Stimulated activated CD8-positive, alpha-beta memory T cell treated with anti-CD3 and anti-CD28 coated beads, Interleukin-2, amount 100 ng/mL, for 1 hour (primary cell): Measurements from ENCODE around the gene EEIG1.

ENCODE experiments used
- DNase-seq, 2 donors: peaks; one replicate each; pipeline ENCODE4 v3.0.0-alpha.2; 2020; ENCODE audit warnings: low read depth in 2 of 2

EEIG1 gene

DNA sequence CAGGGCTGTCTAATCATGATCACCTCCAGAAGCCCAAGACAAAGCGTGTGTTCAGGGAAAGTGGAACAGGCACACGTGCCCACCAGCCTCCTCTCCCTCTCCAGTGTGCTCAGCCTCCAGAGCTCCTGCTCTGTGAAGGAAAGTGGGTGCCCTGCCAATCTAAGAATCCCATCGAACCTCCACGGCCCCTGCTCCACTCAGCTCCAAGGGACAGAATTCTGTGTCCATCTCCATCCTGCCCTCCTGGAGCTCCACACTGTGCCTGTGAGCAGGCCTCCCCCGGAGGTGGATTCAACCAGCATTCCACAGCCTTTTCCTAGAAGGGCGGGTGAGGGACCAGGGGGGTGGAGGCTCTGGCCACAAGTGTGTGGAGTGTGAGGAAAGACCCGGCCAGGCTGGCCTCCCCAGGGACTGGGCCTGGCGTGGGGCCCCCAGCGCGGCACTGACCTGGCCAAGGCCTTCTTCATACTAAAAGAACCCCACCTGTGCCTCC lies 6.0 kb downstream of the EEIG1 start:
- DNase-seq = no peak

DNA sequence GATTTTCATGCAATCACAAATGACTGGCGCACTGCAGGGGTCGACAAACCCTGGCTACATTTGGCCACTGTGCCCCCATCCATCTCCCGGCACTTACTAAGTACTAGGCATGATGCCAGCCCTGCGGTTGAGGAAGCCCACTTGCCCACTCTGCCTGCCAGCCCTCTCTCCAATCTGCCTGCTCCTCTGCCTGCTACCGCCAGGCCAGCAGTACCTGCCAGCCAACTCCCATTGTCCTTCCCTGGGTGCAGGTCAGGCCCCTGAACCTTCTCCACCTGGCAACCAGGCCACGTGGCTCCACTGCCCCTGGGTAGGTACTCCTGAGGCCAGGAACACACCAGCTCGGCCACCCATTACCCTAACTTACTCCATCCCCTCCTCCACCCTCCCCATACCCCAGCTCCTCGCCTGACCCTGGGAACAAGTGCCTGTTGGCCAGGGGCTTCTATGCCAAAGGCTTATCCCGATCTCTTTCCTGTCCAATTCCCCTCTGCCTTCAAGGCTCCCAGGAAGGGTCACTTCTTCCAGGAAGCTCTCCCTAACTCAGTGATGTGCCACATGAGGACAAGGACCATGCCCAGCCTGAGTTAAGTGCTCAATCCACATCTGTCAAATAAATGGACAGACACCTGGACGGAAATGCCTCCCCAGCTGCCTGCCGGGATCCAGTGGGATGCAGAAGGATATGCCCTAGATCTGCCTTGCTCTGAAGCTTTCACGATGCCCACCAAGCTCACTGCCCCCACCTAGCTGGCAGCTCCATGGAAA lies 6.6 kb downstream of the EEIG1 start:
- DNase-seq = no peak

DNA sequence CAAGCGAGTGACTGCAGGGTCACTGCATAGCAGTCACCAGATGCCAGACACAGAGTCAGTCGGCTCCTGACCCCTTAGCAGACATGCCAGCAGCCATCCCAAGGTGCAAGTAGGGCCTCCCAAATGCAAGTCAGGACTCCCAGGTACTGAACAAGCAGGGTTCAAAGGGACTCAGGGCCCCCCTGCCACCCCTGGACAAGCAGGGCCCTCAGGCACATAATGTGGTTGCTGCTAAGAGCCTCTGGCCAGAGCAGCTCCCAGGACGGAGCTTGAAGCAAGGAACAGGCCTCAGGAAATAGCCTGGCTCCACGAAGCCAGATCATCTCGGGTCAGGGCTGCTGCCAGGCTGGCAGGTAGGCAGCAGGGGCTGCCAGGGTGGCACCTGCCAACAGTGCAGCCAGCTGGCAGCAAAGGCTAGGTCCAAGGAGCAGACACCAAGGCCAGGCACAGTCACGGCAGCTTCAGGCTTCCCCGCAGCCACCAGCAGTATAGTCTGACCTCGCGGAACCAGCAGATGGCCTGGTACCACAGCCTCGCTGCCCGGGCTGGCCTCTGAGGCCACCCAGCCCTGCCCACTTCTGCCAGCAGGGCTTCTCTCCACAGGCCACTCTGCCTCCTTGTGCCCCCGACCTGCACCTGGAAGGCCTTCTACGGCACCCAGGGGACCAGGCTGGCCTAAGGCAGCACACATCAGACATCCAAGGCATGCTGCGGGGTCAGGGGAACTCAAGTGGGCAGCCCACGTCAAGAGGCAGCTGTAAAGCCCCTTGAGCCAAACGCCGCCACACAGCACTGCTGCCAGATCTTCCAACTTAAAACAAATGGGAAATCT lies 7.4 kb downstream of the EEIG1 start:
- DNase-seq = no peak

DNA sequence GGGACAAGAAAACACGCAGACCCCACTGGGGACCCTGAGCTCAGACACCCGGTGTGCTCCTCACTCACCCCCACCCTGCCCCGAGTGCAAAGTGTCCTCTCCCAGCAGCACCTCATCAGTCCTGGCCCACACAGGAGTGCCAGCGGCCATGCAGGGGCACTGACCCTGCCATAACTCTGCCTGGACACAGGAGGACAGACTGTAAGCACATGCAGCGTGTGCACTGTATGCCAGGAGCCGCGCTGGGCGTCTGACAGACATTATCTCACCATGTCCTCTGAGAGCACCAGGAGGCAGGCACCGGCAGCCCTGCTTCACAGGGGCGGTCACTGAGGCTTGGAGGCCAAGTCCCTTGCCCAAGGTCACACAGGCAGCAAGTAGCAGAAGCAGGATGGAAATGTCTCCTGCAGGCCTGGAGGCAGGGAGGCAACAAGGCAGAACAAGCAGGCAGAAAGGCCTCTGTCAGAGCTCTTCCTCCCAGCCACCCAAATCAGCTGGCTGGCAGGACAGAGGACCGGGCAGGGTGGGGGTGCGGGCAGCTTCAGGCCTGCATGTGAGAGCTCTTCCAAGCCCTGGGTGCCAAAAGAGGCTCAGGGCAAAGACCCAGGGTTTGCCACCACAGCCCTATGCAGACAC lies 8.4 kb downstream of the EEIG1 start:
- no peak for DNase-seq

DNA sequence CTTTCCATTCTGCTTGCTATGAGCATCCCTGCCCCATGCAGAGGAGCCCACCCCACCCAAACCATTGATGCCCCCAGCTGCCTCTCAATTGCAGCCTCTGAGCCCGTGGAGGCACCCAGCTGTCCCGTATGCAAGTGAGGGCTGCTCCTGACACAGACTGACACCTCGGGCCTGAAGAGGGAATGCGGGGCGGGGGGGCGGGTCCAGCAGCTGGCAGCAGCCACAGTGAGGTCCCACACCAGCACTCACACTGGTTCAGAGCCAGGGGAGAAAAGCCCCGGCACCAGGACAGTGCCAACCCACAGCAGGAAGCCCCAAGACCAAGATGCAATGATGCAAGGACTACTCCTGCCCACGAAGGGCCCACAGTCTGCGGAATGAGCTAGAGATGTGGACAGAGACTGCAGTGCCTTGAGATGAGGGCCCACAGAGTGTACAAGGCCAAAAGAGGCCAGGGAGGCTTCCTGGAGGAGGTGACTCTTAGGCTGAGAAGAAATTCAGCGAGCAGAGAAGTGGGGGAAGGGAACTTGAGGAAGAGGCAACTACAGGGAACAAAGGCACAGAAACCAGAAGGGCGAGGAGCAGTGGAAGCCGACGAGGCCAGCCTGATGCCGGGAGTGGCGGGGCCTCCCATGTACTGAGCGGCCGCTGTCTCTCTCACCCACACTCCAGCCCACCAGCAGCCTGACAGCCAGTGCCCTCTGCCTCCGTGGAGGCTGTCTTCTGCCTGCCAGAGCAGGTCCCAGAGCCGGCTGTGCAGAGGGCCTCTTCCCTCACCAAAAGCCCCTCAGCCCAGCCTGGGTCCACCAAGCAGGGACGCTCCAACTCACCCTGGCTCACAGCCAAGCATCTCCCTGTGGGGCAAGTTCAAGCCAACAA lies 9.2 kb downstream of the EEIG1 start:
- no peak for DNase-seq

DNA sequence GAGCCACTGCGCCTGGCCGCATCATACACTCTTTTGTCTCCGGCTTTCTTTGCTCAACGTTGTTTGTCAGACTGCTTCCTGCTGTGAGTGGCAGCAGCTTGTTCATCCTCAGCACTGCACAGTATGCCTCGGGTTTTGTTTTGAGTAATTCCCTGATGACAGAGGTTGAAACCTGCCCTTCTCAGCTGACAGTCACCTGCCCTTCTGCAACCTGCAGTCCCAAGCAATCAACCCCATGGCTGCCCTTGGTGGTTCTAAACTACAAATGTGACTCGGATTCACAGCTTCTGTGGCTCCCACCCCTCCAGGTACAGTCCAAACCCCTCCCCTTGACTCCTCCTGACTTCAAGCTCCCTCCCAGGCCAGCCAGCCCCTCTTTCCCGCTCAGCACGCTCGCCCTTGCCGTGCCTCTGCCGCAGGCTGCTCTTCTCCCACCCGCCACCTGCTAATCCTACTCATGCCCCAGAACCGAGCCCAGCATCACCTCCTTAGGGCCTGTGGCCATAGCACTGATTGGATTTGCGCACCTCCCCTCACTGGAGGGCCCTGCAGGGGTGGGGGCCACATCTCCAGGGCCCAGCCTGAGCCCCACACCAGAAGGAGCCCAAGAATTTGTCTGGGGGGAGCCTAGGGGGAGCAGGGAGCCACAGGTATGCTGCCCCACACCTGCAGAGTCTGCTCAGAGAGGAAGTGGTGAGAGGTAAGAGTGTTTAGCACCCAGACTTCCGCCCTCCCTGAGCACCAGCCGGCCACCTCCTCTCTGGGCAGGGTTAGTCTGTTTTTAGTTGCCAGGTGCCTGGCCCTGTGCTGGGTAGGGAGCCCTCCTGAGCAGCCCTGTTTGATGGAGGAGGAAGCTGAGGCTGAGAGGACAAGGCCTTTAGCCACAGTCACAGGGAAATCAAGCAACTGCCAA lies 10.1 kb downstream of the EEIG1 start:
- no peak for DNase-seq

DNA sequence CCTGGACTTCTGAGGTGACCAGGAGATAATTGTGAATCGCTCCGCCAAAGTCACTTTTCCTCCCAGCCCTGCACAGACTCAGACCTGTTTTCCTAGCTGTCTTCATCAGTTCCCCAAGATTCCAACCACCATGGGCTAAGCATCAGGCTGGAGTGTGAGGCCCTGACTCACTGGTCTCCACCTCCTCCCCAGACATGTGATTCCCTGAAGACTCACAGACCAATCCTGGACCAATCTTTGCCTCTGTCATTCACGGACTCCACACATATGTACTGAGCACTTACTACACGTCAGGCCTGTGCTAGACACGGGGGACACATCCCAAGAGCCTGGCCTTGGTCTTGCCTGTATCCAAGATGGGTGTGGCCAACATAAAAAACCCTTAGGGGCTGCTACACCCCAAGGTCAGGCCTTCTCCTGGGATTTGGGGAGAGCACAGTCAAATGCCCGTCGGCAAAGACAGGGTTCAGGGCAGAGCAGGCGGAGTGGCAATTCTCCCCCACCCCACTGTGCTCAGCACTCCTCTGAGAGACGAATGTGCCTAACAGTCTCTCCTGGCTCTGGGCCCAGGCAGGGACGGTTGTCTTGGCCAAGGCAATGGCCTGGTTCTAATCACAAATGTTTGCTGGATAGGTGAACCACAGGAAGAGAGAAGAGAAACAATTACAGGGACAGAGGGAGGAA lies 11.9 kb downstream of the EEIG1 start:
- no peak for DNase-seq

DNA sequence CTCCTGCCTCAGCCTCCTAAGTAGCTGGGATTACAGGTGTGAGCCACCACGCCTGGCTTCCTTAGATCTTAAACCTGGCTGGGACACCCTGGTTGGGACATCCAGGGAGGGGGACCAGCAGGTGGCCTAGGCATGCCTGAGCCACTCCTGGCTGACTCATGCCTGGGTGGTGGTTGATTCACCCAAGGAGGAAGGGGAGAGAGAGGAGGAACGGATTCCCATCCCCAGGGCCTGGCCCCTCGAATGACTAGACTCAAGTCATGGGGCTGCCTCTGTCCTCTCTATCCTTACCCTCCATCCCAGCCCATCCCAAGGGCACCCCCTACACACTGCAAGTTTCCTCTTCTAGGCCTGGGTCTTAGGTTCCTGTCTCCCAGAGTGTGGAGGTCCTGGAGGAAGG lies 12.7 kb downstream of the EEIG1 start:
- DNase-seq = no peak

DNA sequence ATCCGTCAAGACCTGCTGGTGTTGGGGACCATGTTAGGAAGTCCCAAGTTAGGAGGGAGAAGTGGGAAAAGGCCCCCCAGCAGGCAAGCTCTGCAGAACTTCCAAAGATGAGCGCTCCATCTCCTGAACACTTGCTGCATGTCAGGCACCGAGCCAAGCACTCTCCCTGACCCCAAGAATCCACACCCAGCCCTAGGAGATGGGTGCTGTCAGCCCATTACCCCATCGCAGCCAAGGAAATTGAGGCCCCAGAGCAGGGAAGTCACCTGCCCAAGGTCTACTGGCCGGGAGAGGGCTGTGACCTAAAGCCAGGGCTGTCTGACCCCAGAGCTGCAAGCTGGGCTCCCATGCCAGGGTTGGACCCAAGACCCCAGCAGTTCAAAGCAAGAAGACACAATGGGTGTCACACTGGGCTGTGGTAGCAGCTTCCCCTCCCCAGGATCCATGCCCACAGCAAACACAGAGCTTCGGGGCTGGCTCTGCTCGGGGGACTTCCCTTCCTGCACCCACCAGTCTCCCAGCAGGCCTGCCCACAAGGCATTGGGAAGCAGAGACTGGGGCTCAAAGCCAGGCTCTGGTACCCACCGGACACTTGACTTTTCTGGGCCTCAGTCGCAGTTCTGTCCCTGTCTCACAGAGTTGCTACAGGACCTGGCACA lies 13.5 kb downstream of the EEIG1 start:
- no peak for DNase-seq

DNA sequence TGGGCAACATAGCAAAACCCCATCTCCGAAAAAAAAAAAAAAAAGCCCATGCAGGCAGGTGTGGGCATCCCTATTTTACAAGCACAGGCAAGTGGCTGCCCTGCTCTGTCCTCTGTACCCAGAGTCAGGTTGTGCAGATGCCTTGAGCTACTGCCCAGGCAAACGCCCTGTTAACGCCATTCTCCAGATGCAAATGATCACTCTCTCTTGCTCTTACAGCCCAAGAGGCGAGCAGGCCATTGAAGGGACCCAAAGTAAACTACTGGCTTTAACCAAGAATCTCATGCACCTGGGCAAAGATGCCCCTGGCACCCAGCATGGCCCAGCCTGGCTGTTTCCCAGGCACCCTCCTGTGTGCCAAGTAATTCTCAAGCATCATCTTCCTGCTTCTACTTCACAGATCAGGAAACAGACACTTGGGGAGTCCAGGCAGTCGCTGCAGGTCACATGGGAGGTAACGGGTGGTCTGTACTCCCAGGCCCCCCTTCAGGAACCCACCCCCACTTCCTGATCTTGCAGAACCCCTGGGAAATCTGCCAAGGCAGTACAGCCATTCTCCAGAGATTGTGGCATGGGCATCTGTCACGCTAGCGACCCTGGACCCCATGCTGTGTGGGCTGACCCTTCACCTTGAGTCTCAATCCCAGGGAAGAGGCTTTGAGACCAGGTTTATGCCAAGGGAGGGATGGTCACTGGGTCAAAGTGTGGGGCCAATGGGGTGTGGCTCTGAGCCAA lies 14.2 kb downstream of the EEIG1 start:
- no peak for DNase-seq

DNA sequence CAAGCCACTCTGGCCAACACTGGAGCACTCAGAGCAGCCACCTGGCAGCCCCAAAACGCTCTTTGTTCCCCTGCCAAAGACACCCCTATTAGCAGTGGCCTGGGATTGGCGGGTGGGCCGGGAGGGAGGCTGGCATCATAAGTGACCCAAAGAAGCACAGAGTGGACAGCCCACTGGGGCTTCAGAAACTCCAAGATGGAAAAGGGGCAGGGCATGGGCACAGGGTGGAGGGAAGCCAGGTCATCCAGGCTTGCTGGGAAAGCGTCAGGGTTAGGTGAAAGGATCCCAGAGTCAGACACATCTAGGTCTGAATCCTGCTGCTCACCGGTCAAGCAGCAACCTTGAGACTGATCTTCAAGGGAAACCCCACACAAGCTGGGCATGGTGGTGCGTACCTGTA lies 14.8 kb downstream of the EEIG1 start:
- DNase-seq = no peak

DNA sequence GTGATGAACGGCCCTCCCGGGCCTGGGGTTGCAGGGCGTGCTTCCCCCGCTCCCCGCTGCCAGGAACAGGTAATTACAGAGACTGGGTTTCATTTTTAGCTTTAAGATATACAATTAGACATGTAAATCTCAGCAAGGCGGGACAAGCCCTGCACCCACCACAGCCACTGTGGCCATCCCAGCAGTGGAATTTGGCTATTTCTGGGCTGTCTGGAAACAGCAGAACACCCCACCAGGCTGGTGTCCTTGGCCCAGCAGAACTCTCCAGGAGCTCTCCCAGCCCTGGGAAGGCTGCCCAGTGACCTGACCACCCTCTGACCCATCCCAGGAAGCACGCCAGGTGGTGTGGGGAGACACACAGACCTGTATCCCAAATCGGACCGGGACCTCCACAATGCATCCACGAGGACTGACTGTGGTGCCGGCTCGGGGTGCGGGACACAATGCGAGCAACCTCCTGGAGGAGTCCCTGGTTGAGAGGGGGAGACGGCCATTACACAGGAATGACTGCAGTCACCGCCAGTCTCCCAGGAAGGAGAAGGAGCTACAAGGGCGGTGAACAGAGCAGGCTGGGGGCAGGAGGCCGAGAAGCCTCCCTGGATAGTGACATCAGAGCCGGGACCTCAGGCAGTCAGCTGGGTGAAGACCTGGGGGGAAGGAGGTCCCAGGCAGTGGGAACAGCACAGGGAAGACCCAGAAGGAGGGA lies 17.3 kb downstream of the EEIG1 start:
- no peak for DNase-seq

DNA sequence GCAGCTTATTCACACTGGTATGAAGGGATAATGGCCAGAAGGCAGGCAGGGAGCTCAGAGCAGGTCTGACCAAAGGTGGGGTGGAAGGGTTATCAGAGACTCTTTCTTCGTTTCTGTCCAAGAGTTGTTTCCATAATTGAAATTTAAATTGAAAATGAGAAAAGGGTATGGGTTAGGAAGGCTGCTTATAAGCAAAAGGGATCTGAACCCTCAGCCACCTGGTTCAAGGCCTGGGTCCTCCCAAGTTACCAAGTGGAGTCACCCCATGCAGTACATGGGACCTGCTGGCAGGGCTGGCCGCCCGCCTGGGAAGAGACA lies 17.8 kb downstream of the EEIG1 start:
- no peak for DNase-seq

DNA sequence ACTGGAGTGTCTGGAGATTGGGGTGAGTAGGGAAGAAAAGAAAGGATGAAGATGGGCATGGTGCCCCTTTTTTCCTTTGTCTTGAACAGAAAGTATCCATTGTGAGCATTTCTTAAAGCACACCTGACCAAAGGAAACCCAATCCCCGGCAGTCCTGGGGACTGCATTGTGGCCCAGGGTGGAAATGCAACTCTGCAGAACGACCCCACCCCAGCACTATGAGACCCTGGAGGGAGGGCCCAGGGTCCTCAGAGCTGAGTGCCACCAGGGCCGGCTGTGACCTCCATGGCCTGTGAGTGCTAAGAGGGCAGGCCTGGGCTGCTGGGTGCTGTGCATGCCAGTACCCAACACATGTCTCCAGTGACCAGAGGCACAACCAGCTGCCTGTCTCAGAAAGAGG lies 18.5 kb downstream of the EEIG1 start:
- no peak for DNase-seq

DNA sequence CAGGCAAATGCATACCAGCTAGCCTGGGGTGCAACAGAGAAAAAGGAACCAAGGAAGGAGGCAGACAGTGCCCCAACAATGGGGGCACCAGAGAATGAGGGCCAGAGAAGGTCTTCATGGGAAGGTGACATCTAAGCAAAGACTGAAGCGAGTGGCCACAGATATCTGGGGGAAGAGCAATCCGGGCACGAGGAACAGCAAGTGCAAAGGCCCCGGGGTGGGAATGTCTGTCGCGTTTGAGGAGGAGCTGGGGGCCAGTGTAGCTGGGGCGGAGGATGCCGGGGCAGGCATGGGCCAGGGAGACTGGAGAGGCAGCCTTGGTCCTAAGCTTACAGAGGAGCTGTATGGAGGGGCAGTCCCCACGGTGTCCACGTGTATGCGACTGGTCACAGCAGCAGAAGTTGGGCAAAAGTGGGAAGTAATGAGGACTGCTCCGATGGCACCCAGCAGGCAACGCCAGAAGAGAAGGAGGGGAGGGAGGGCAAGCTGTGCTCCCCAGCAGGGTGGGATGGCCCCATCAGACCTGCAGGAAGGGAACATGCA lies 19.1 kb downstream of the EEIG1 start:
- no peak for DNase-seq

DNA sequence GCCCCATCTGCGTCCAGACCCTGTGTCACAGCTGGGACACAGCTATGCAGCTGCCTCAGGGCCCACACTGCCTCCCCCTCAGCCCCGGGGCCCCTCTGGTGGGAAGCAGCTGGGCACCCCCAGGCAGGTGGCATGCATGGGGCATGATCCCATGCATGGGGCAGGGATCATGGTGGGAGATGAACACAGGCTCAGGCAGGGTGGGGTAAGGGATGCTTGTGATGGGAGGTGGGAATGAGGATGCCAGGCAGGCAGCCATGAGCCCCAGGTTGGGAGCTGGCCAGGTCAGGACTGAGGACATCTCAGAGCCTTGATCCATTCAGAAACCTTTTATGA lies 19.7 kb downstream of the EEIG1 start:
- no peak for DNase-seq

DNA sequence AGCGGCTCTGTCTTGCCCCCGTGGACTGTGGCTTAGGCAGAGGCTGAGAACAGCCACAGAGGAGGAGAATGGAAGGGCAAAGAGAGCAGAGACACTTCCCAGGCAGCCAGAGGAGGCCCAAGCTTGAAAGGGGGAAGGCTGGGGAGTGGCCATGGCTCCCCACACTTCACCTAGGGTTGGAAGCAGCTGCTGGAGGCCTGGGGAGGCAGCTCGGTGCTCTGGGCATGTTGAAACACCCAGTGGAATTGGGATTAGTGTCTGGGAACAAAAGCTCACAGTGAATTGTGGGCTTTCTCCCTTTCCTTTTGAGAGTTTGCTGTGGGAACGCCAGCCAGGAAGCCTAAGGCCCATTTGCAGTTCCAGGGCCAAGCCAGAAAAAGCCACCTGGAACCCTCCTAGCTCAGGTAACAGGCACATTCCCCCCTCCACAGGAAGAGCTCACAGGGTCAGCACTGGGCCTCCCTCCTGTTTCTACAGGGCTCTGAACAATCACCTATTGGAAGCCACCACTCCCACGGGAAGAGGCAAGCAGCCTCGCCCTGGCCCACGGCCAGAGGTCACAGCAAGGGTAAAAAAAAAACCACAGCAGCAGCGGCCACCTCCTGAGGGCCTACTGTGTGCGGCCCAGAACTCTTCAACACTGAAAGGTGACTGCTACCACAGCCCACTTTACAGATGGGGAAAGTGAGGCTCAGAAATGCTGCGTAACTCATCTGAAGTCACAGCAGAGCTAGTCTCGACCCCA lies 20.2 kb downstream of the EEIG1 start:
- DNase-seq = no peak
